Mesothelial cell of epicardium (in vitro differentiated cells): ENCODE measurements around the gene AGBL1. TPM values are rescaled to one million over a fixed set of nuclear protein-coding genes. Genes with fewer than 3 reads are reported as not detected.
"Not testable (repeated sequence)": the region's sequence is repeated elsewhere in the genome, so short reads cannot be mapped to it uniquely, and the experiment has no call there.

Experiments used
- DNase-seq, 2 experiments: peaks; one replicate each; pipeline ENCODE4 v3.0.0; 2021; ENCODE audit warnings: low spot score in 2 of 2; ENCODE audit not compliant: unreplicated experiment in 2 of 2
- H3K27ac Mint-ChIP-seq: 2 replicates; pipeline ENCODE4 v1.8.0; 2021; ENCODE audit warnings: mixed read lengths
- H3K27me3 Mint-ChIP-seq: 2 replicates; pipeline ENCODE4 v1.8.0; 2021; ENCODE audit warnings: low read depth, mixed read lengths
- H3K36me3 Mint-ChIP-seq: 2 replicates; pipeline ENCODE4 v1.8.0; 2021; ENCODE audit warnings: mixed read lengths
- H3K4me1 Mint-ChIP-seq: 2 replicates; pipeline ENCODE4 v1.8.0; 2021; ENCODE audit warnings: mixed read lengths
- H3K4me3 Mint-ChIP-seq: 2 replicates; pipeline ENCODE4 v1.8.0; 2021; ENCODE audit warnings: mild to moderate bottlenecking, moderate library complexity, mixed read lengths
- H3K9me3 Mint-ChIP-seq: 2 replicates; pipeline ENCODE4 v1.8.0; 2021; ENCODE audit warnings: mixed read lengths
- total RNA-seq: library from RNA; stranded (reverse); gene quantifications from 3 replicates; pipeline ENCODE4 v1.2.1, GENCODE V29; 2021
- TF ChIP-seq, protein P1 (sequence below): fragments of 200-600 bp; sonication (generic); IDR thresholded peaks from one replicate; pipeline ENCODE4 v1.5.0; 2021; ENCODE audit warnings: antibody characterized with exemption; ENCODE audit not compliant: unreplicated experiment

The AGBL1 gene
- total RNA-seq, 1 donor from 2014 or later = not detected

DNA sequence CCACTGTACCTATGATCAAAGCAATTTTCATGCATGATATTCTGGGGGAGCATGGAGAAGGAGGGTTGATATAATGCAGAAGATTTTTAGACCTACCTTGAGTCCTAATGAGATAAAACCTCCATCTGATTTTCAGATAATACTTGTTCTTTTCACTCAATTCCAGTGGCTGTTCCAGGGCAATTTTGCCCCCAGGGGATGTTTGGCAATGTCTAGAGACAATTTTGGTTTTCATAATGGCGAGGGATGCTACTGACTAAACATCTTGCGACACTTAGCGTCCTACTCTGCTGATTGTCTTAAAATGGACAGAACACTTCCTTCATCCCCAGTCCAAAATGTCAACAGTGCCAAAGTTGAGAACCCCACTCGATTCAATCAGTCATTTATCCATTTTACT, 26.6 kb downstream of the AGBL1 start:
- Mint-ChIP-seq H3K4me3 (no peak overlapping the region), H3K27me3 (peaks cover 27% of the 10 kb centered on the region), H3K4me1 (no peaks in the 10 kb centered on the region), H3K27ac (no peak overlapping the region), H3K36me3 (no peaks in the 10 kb centered on the region), H3K9me3 (peaks cover 7% of the 10 kb centered on the region)
- no peak for DNase-seq
- TF ChIP-seq, protein P1, sequence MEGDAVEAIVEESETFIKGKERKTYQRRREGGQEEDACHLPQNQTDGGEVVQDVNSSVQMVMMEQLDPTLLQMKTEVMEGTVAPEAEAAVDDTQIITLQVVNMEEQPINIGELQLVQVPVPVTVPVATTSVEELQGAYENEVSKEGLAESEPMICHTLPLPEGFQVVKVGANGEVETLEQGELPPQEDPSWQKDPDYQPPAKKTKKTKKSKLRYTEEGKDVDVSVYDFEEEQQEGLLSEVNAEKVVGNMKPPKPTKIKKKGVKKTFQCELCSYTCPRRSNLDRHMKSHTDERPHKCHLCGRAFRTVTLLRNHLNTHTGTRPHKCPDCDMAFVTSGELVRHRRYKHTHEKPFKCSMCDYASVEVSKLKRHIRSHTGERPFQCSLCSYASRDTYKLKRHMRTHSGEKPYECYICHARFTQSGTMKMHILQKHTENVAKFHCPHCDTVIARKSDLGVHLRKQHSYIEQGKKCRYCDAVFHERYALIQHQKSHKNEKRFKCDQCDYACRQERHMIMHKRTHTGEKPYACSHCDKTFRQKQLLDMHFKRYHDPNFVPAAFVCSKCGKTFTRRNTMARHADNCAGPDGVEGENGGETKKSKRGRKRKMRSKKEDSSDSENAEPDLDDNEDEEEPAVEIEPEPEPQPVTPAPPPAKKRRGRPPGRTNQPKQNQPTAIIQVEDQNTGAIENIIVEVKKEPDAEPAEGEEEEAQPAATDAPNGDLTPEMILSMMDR = no peak

DNA sequence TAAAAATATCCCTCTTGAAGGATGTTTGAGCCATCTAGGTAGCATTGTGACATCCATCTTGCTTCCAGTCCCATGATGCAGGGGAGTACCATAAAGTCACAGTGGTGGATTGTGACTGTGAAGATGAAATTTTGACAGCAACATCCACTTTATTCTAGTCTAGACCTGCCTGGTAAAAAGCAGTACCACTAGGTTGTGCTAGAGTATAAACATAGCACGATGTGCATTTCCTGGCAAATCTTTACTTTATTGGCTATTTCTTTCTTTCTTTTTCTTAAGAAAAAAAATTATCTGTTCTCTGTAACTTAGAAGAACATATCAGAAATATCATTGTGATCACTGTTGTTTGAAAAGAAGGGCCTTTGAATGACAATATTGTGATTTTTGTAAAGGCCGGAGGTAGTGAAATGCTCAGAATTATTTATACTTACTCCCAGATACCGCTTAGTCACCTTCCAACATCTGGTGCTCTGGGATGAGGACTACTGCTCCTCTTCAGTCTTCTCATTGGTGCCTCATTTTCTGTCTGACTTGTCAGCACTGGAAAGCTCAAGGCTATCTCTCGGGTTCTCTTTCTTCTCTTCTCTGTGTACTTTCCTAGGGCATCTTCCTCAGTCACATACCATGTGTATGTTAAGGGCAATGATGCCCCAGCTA, 35.6 kb downstream of the AGBL1 start:
- no peaks in the 10 kb centered on the region for H3K4me1 Mint-ChIP-seq

DNA sequence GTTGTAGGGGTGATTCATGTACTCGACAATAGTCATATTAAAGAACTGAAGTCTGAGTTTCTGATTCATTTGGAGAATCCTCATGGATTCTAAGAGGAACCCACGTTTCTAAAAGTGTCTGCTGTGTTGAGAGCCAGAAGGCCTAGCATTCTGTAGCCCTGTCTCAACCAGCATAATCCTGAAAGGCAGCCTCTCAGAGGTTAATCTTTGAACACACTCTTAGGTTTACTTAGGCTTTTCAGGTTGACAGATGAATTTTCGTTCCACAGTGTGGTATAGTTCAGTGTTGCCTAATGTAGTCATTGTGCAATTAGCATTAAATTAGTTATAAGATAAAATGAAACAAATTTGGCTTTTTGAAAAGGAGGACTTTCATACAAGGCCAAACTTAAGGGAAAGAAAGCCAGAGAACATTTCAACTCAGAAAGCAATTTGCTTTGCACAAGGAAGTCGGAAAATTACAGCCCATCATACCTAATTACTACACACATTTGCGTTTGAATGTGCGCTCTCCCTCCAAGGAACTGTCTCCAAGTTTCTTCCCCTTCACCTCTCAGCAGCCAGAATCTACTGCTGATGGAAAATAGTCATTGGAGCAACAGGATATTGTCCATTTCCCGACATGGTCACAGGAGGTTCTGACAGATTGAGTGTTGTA, 42.0 kb downstream of the AGBL1 start:
- Mint-ChIP-seq H3K36me3 (no peaks in the 10 kb centered on the region), H3K4me3 (no peak overlapping the region), H3K9me3 (no peaks in the 10 kb centered on the region), H3K27me3 (peaks cover 24% of the 10 kb centered on the region), H3K27ac (no peak overlapping the region), H3K4me1 (no peaks in the 10 kb centered on the region)
- no peak for DNase-seq
- TF ChIP-seq, protein P1 = no peak

More for the DNA sequence above, 35.6 kb downstream of the AGBL1 start:
- no peak overlapping the region for H3K4me3 Mint-ChIP-seq
- peaks cover 33% of the 10 kb centered on the region for H3K27me3 Mint-ChIP-seq
- TF ChIP-seq, protein P1 = no peak
- no peak for DNase-seq
- H3K36me3 Mint-ChIP-seq = no peaks in the 10 kb centered on the region
- no peak overlapping the region for H3K27ac Mint-ChIP-seq
- no peaks in the 10 kb centered on the region for H3K9me3 Mint-ChIP-seq

DNA sequence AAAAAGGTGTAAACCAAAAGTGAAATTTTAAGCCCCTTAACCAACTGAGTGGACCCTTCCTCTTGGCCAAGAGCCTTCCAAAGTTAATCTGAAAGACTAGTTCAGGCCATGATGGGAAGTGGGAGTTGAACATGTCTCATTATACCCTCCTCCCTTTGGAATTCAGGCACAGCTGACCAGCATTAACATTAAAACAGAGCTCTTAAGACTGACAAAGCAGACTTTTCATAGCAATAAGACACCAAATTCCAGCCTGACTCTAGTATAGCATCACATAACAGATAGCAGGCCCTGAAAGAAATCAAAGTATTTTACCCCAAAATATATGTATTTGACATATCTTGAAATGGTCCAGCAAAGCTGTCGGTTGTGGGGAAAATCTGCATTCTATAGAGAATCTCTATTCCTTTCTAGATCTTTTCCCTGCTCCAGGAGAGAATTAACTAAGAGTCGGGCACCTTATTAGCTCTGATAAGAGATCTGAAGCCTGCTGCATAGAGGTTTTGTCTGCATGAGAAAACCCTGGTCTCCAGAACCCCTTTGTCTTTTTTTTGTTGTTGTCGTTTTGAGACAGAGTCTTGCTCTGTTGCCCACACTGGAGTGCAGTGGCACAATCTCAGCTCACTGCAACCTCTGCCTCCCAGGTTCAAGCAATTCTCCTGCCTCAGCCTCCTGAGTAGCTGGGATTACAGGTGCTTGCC, 43.2 kb downstream of the AGBL1 start:
- H3K9me3 Mint-ChIP-seq, H3K4me1 Mint-ChIP-seq, H3K4me3 Mint-ChIP-seq, H3K36me3 Mint-ChIP-seq, DNase-seq, H3K27ac Mint-ChIP-seq: not testable (repeated sequence)
- peaks cover 23% of the 10 kb centered on the region for H3K27me3 Mint-ChIP-seq

DNA sequence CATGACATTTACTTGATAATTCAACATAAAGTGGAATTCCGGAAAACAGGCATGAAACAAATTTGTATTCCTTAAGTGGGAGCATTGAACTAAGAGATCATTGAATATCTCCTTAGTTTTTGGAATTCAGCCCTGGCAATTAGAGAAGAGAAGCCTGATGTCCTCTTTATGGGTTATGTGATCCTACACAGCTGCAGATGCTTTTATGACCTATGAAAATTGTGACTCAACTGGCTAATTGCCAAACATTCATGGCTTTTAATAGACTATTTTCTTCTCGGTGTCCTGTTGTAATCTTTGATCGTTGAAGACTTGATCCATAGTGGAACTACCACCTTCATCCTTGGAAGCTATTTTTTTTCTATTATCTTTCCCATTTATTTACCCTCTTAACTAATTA, 46.1 kb downstream of the AGBL1 start:
- H3K27me3 Mint-ChIP-seq = peaks cover 22% of the 10 kb centered on the region
- no peak overlapping the region for H3K4me3 Mint-ChIP-seq
- H3K36me3 Mint-ChIP-seq = no peaks in the 10 kb centered on the region
- H3K9me3 Mint-ChIP-seq = no peaks in the 10 kb centered on the region
- H3K27ac Mint-ChIP-seq = no peak overlapping the region
- H3K4me1 Mint-ChIP-seq = no peaks in the 10 kb centered on the region
- TF ChIP-seq, protein P1 = no peak
- no peak for DNase-seq

DNA sequence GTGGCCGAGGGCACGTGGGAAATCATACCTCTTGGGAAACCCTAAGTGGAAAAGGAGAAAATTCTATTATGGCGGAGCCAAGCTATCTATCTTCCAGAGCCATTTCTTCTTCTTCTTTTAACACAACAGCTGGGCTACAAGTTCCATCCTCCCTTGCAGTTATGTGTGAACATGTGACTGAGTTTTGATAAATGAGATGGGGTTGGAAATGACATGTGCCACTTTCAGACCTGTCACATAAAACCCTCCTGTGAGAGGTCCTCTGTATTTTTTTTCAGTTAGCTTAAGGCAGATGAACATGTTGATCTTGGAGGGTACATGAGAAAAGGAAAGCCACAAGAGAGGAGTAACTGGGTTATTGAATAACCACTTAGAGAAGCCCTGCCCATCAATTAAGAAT, 47.9 kb downstream of the AGBL1 start:
- TF ChIP-seq, protein P1 = no peak
- Mint-ChIP-seq H3K4me1 (no peaks in the 10 kb centered on the region), H3K4me3 (no peak overlapping the region), H3K9me3 (no peaks in the 10 kb centered on the region), H3K27ac (no peak overlapping the region), H3K27me3 (peaks cover 14% of the 10 kb centered on the region), H3K36me3 (no peaks in the 10 kb centered on the region)
- no peak for DNase-seq
